A549 (cell line): ENCODE results near the gene CATSPERE.

Experiments used
- CHD2 ChIP-seq: fragments of 150-350 bp; IDR thresholded peaks from 2 replicates; pipeline ENCODE4 v1.6.1; 2014; ENCODE audit warnings: low read length; ENCODE audit not compliant: partially characterized antibody
- ESRRA ChIP-seq: fragments of 150-350 bp; IDR thresholded peaks from 2 replicates; pipeline ENCODE4 v1.6.1; 2014; ENCODE audit warnings: mild to moderate bottlenecking, low read length, borderline replicate concordance
- MAX ChIP-seq: IDR thresholded peaks from 2 replicates; pipeline ENCODE4 v1.6.1; 2012
- PBX3 ChIP-seq: IDR thresholded peaks from 2 replicates; pipeline ENCODE4 v1.6.1; 2012
- RFX5 ChIP-seq: fragments of 450-650 bp; IDR thresholded peaks from 2 replicates; pipeline ENCODE4 v1.7.1; 2014; ENCODE audit warnings: antibody characterized with exemption, mild to moderate bottlenecking, moderate library complexity
- TFCP2L1 ChIP-seq: fragments of 250-450 bp; sonication (Bioruptor Pico); IDR thresholded peaks from 2 replicates; pipeline ENCODE4 v1.5.0; 2021; ENCODE audit warnings: mild to moderate bottlenecking
- TF ChIP-seq, protein P1 (sequence below): fragments of >200 bp; sonication (Bioruptor Twin); formaldehyde crosslinking; IDR thresholded peaks from 3 replicates; pipeline ENCODE4 v1.5.1; 2016

DNA sequence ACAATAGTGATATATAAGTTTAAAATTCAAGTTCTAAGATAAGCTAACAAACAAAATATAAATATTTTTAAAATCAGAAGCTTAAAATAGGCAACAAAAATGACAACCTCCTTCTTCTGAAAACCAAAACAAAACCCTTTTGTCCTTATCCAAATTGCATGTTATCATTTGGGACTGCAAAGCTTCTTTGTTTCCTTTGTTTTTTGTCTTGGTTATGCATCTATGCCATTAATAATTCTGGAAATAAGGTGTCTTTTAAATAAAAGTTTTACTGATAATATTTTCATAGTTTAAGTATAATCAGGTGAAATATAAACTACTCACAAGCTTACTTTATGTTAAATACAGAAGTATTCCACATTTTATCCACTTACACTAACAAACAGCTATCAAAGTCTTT is 29.9 kb upstream of the CATSPERE start:
- TF ChIP-seq ESRRA = no peak
- TF ChIP-seq PBX3 = no peak
- no peak for TF ChIP-seq RFX5
- no peak for TF ChIP-seq TFCP2L1 (CRISPR knock-in tag)
- TF ChIP-seq CHD2 = no peak
- TF ChIP-seq MAX = no peak
- TF ChIP-seq, protein P1, sequence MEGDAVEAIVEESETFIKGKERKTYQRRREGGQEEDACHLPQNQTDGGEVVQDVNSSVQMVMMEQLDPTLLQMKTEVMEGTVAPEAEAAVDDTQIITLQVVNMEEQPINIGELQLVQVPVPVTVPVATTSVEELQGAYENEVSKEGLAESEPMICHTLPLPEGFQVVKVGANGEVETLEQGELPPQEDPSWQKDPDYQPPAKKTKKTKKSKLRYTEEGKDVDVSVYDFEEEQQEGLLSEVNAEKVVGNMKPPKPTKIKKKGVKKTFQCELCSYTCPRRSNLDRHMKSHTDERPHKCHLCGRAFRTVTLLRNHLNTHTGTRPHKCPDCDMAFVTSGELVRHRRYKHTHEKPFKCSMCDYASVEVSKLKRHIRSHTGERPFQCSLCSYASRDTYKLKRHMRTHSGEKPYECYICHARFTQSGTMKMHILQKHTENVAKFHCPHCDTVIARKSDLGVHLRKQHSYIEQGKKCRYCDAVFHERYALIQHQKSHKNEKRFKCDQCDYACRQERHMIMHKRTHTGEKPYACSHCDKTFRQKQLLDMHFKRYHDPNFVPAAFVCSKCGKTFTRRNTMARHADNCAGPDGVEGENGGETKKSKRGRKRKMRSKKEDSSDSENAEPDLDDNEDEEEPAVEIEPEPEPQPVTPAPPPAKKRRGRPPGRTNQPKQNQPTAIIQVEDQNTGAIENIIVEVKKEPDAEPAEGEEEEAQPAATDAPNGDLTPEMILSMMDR = no peak
